Heart right ventricle (tissue), 16 donors: ENCODE measurements around the gene SUV39H1. TPM values are rescaled to one million over a fixed set of nuclear protein-coding genes. Genes with fewer than 3 reads are reported as not detected.

Source experiments
- ATAC-seq, 8 donors: fragments of 200-7000 bp; cut with Tn5 transposase; one replicate each; pipeline ENCODE4 v1.9.1; 2020; ENCODE audit warnings: mild to moderate bottlenecking in 8 of 8, moderate library complexity in 8 of 8, moderate number of reproducible peaks in 1 of 8
- DNase-seq, 2 donors: peaks; one replicate each; pipeline ENCODE4 v3.0.0-alpha.2; 2020
- H3K27ac ChIP-seq, 10 donors: fragments of 200-600 bp; sonication (generic) in 2 of 10; one replicate each; pipeline versions ENCODE4 v1.5.0 to v1.8.0; 2020 to 2022; ENCODE audit warnings: mild to moderate bottlenecking in 3 of 10
- H3K27me3 ChIP-seq, 7 donors: fragments of 200-600 bp; one replicate each; pipeline ENCODE4 v1.8.0; 2021 to 2022; ENCODE audit warnings: mild to moderate bottlenecking in 2 of 7
- H3K36me3 ChIP-seq, 9 donors: fragments of 200-600 bp; sonication (generic) in 1 of 9; one replicate each; pipeline versions ENCODE4 v1.5.0 to v1.8.0; 2020 to 2022; ENCODE audit warnings: mild to moderate bottlenecking in 2 of 9
- H3K4me1 ChIP-seq, 9 donors: fragments of 200-600 bp; sonication (generic) in 1 of 9; one replicate each; pipeline versions ENCODE4 v1.5.0 to v1.8.0; 2020 to 2022; ENCODE audit warnings: mild to moderate bottlenecking in 4 of 9
- H3K4me3 ChIP-seq, 10 donors: fragments of 200-600 bp; sonication (generic) in 2 of 10; one replicate each; pipeline versions ENCODE4 v1.5.0 to v1.8.0; 2020 to 2022; ENCODE audit warnings: mild to moderate bottlenecking in 7 of 10, moderate library complexity in 2 of 10
- H3K9me3 ChIP-seq, 11 donors: fragments of 200-600 bp in 10 of 11; sonication (generic) in 2 of 11; one replicate each; pipeline versions ENCODE4 v1.5.0 to v1.8.0; 2013 to 2022; ENCODE audit warnings: mild to moderate bottlenecking in 2 of 11, control low read depth in 1 of 11, moderate library complexity in 1 of 11
- WGBS, 2 donors: extraction: QIAGEN DNeasy Blood & Tissue Kit; methylation state at CpG; one replicate each; pipeline ENCODE4 v1.1.7; 2013; ENCODE audit warnings: inconsistent platforms in 1 of 2; 5-methylcytosine and 5-hydroxymethylcytosine counted together
- intact Hi-C, 10 donors: fragments of 100-400 bp; cut with DNase I; formaldehyde crosslinking; loops; one replicate each; pipeline versions ENCODE4 v1.11.1 to v1.14.2; 2022
- polyA plus RNA-seq, 2 donors: library from polyadenylated mRNA; stranded (reverse); fragments of 200-250 nt; gene quantifications; one replicate each; pipeline ENCODE4 v1.2.3, GENCODE V29; 2013
- total RNA-seq, 10 donors: library from RNA; stranded (reverse); fragmentation: NEBNext Ultra II Directional in 3 of 10; extraction: Animal tissue kit (Norgen Biotek cat#: 25700) in 3 of 10; gene quantifications; one replicate each; pipeline versions ENCODE4 v1.2.1 to v1.2.4, GENCODE V29; 2021 to 2023
- TF ChIP-seq, protein P1 (sequence below), 9 donors: fragments of 200-600 bp; sonication (generic) in 2 of 9; IDR thresholded peaks; one replicate each; pipeline versions ENCODE4 v1.5.0 to v1.8.0; 2021 to 2022; ENCODE audit warnings: antibody characterized with exemption in 9 of 9, mild to moderate bottlenecking in 5 of 9, moderate library complexity in 1 of 9
- donor health status: Arrhythmogenic right ventricular cardiomyopathy.
- donor health status: ischemic (EF 13 %, LVEDD 7.1; RV severe dilation, severe dysfunction).
- donor health status: healthy with polysubstance abuse.
- donor health status: DM: no; HTN: yes; CAD: no.
- donor health status: DM: no; HTN: no; CAD: no.
- donor health status: ischemic (EF 25% LVEDD 6.9; RV normal size, moderate dysfunction).
- donor health status: ischemic (EF 25% LVEDD 5.7; RV mildly dilated, moderate dysfunction).
- donor health status: healthy.
- donor health status: DM: yes; HTN: yes; CAD: no.
- donor health status: Ischemic cardiomyopathy.
- donor health status: ischemic (EF 35%, LVEDD 5.7; RV mildly dilated, moderate dysfunction).
- donor health status: nonischemic (EF 11% LVEDD 7.7; RV severe dilation, severe dysfunction).
- donor health status: DM: yes; HTN: yes; CAD: no.
- donor health status: PGD.
- donor health status: ischemic (EF 29% LVEDD 5.4; RV normal size, mild dysfunction).
- donor health status: nonischemic (EF 23%, LVEDD 6.1; RV moderate dilation, normal function).

The SUV39H1 gene
- total and polyA plus RNA-seq, 12 donors = 1.4 to 5.6 (median 3.1) TPM

DNA sequence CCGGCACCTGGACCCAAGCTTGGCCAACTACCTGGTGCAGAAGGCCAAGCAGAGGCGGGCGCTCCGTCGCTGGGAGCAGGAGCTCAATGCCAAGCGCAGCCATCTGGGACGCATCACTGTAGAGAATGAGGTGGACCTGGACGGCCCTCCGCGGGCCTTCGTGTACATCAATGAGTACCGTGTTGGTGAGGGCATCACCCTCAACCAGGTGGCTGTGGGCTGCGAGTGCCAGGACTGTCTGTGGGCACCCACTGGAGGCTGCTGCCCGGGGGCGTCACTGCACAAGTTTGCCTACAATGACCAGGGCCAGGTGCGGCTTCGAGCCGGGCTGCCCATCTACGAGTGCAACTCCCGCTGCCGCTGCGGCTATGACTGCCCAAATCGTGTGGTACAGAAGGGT is 3.7 kb downstream of the SUV39H1 start:
- 97% methylated on average over 20 to 23 of the region's 23 CpGs for WGBS, 2 donors
- no peak for DNase-seq
- no peak overlapping the region for H3K27ac ChIP-seq
- H3K4me3 ChIP-seq = no peak overlapping the region
- H3K36me3 ChIP-seq = peaks cover 0 to 39% (median 0%) of the 10 kb centered on the region in 9 donors
- intact Hi-C loops = loop anchor here in 1 of 10 donors (5.0 kb wide), 1 partner anchor 37 kb away; no protein-coding TSS in a partner anchor
- H3K9me3 ChIP-seq = no peaks in the 10 kb centered on the region
- peaks cover 0 to 23% (median 4%) of the 10 kb centered on the region in 9 donors for H3K4me1 ChIP-seq
- peaks cover 0 to 4% (median 0%) of the 10 kb centered on the region in 7 donors for H3K27me3 ChIP-seq
- TF ChIP-seq, protein P1, sequence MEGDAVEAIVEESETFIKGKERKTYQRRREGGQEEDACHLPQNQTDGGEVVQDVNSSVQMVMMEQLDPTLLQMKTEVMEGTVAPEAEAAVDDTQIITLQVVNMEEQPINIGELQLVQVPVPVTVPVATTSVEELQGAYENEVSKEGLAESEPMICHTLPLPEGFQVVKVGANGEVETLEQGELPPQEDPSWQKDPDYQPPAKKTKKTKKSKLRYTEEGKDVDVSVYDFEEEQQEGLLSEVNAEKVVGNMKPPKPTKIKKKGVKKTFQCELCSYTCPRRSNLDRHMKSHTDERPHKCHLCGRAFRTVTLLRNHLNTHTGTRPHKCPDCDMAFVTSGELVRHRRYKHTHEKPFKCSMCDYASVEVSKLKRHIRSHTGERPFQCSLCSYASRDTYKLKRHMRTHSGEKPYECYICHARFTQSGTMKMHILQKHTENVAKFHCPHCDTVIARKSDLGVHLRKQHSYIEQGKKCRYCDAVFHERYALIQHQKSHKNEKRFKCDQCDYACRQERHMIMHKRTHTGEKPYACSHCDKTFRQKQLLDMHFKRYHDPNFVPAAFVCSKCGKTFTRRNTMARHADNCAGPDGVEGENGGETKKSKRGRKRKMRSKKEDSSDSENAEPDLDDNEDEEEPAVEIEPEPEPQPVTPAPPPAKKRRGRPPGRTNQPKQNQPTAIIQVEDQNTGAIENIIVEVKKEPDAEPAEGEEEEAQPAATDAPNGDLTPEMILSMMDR (IDR thresholded peaks at IDR 0.05) = no peak
- ATAC-seq = no peak

DNA sequence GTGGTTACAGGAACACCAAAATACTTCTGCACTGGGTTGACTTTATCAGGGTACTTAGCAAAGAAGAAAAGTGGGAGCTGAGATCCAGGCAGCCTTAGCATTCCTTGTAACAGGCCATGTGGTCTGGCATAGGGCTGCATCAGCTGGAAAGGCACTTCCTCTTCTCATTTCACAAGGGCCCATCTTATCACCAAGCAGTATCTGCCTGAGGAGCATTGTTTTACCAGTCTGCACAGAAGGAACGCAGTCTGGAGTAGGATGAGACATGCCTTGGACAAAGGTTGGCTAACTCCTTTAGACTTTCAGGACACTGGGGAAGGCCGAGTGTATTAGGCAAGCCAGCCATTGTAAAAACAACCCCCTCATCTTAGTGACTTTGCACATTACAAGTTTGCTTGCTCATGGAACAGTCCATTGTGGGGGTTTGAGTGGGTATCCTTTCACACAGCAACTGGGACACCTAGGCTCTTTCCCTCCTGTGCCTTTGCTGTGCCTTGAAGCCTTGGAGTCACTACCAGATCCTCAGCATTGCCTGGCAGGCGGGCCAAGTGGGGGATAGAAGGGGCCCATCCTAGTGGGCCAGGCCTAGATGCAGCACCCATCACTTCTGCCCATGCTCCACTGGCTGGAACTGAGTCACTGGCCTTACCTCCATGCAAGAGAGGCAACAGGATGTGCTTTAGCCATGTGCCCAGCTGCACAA is 4.6 kb downstream of the SUV39H1 start:
- H3K4me3 ChIP-seq = no peak overlapping the region
- H3K9me3 ChIP-seq = no peaks in the 10 kb centered on the region
- H3K27ac ChIP-seq = no peak overlapping the region
- DNase-seq (no peak), ATAC-seq (no peak)
- WGBS, 2 donors = 82 to 97% methylated on average over 3 of the region's 3 CpGs
- H3K27me3 ChIP-seq = peaks cover 0 to 4% (median 0%) of the 10 kb centered on the region in 7 donors
- H3K36me3 ChIP-seq = peaks cover 0 to 39% (median 0%) of the 10 kb centered on the region in 9 donors
- peaks cover 0 to 16% (median 0%) of the 10 kb centered on the region in 9 donors for H3K4me1 ChIP-seq
- TF ChIP-seq, protein P1 (IDR thresholded peaks at IDR 0.05) = no peak
- intact Hi-C loops = loop anchor here in 1 of 10 donors (5.0 kb wide), 1 partner anchor 36 kb away; no protein-coding TSS in a partner anchor

DNA sequence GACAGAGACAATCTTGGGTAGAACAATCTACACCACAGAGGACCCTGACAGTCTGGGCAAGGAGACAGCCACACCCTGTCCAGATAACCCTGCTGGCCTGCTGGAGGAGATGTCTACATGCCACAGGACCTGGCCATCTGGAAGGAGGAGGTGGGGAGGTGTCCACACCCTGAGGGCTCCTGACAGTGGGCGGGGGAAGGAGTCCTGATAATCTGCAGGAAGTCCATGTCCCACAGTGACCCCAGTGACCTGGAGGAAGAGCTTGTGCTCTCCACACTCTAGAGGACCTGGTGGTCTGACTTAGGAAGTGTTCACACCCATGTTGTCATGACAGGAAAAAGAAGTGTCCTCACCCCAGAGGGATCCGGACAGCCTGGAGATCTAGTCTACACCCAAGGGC is 5.5 kb downstream of the SUV39H1 start:
- no peak overlapping the region for H3K27ac ChIP-seq
- intact Hi-C loops = loop anchor here in 1 of 10 donors (5.0 kb wide), 1 partner anchor 35 kb away; no protein-coding TSS in a partner anchor
- H3K27me3 ChIP-seq = peaks cover 0 to 4% (median 0%) of the 10 kb centered on the region in 7 donors
- DNase-seq (no peak), ATAC-seq (peak in 1 of 8 donors; percentile 2)
- TF ChIP-seq, protein P1 (IDR thresholded peaks at IDR 0.05) = no peak
- peaks cover 0 to 39% (median 0%) of the 10 kb centered on the region in 9 donors for H3K36me3 ChIP-seq
- peaks cover 0 to 16% (median 0%) of the 10 kb centered on the region in 9 donors for H3K4me1 ChIP-seq
- WGBS, 2 donors = 59 to 70% methylated on average over 1 to 2 of the region's 2 CpGs
- no peaks in the 10 kb centered on the region for H3K9me3 ChIP-seq
- H3K4me3 ChIP-seq = no peak overlapping the region

DNA sequence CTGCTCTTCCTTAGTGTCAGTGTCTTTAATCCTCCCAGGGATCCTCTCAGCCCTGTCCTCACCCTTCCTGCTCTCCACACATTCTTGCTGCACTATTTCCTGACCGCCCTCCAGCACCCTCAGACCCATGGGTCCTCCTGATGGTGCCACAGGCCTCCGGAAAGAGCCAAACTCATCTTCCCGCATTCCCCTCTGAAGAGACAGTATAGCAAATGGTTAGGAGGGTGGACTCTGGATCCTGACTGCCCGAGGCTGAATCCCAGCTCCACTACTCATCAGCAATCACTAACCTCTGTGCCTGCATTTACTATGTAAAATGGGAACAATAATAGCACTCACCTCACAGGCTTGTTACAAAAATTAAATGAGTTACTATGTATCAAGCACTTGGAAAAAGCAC is 6.2 kb downstream of the SUV39H1 start:
- H3K4me1 ChIP-seq = peaks cover 0 to 12% (median 0%) of the 10 kb centered on the region in 9 donors
- peaks cover 0 to 39% (median 0%) of the 10 kb centered on the region in 9 donors for H3K36me3 ChIP-seq
- TF ChIP-seq, protein P1 (IDR thresholded peaks at IDR 0.05) = no peak
- ATAC-seq = peak in 1 of 8 donors; percentile 10
- intact Hi-C loops = loop anchor here in 1 of 10 donors (5.0 kb wide), 1 partner anchor 35 kb away; no protein-coding TSS in a partner anchor
- peak overlapping the region in 1 of 10 donors; percentile 3 for H3K27ac ChIP-seq
- H3K4me3 ChIP-seq = no peak overlapping the region
- WGBS, 2 donors = 74 to 82% methylated on average over 4 of the region's 4 CpGs
- no peaks in the 10 kb centered on the region for H3K9me3 ChIP-seq
- DNase-seq = no peak
- H3K27me3 ChIP-seq = peaks cover 0 to 4% (median 0%) of the 10 kb centered on the region in 7 donors
